Measurements from ENCODE around the gene ATM. TPM values are rescaled to one million over a fixed set of nuclear protein-coding genes. Genes with fewer than 3 reads are reported as not detected.
"Not testable (repeated sequence)": the region's sequence is repeated elsewhere in the genome, so short reads cannot be mapped to it uniquely, and the experiment has no call there.

ATM gene
- total RNA-seq, 1 donor from 2014 or later = 51.5 TPM

DNA sequence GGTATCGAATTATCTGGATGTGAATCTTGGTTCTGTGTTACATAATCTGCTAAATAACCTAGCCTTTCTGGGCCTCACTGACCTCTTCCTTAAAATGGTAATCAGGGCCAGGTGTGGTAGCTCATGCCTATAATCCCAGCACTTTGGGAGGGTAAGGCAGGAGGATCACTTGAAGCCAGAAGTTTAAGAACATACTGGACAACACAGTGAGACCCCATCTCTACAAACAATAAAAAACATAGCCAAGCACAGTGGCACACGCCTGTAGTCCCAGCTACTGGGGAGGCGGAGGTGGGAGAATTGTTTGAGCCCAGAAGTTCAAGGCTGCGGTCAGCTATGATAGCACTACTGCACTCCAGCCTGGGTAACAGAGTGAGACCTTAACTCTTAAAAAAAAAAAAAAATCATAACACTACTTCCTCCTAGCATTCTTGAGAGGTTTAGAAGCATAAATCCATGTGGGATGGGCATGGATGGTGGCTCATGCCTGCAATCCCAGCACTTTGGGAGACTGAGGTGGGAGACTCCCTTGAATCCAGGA lies 171.9 kb downstream of the ATM start:
- no peak for DNase-seq (ENCODE audit: low spot score)
- Mint-ChIP-seq H3K36me3 (ENCODE audit: low read depth, unreplicated experiment) (no peaks in the 10 kb centered on the region), H3K9me3 (ENCODE audit: unreplicated experiment) (no peaks in the 10 kb centered on the region), H3K27ac (ENCODE audit: unreplicated experiment) (no peak overlapping the region), H3K4me3 (ENCODE audit: unreplicated experiment) (no peak overlapping the region), H3K4me1 (ENCODE audit: unreplicated experiment) (peaks cover 3% of the 10 kb centered on the region), H3K27me3 (ENCODE audit: unreplicated experiment) (peaks cover 1% of the 10 kb centered on the region)
- TF ChIP-seq, protein P1, sequence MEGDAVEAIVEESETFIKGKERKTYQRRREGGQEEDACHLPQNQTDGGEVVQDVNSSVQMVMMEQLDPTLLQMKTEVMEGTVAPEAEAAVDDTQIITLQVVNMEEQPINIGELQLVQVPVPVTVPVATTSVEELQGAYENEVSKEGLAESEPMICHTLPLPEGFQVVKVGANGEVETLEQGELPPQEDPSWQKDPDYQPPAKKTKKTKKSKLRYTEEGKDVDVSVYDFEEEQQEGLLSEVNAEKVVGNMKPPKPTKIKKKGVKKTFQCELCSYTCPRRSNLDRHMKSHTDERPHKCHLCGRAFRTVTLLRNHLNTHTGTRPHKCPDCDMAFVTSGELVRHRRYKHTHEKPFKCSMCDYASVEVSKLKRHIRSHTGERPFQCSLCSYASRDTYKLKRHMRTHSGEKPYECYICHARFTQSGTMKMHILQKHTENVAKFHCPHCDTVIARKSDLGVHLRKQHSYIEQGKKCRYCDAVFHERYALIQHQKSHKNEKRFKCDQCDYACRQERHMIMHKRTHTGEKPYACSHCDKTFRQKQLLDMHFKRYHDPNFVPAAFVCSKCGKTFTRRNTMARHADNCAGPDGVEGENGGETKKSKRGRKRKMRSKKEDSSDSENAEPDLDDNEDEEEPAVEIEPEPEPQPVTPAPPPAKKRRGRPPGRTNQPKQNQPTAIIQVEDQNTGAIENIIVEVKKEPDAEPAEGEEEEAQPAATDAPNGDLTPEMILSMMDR (IDR thresholded peaks at IDR 0.05; ENCODE audit: unreplicated experiment) = no peak

DNA sequence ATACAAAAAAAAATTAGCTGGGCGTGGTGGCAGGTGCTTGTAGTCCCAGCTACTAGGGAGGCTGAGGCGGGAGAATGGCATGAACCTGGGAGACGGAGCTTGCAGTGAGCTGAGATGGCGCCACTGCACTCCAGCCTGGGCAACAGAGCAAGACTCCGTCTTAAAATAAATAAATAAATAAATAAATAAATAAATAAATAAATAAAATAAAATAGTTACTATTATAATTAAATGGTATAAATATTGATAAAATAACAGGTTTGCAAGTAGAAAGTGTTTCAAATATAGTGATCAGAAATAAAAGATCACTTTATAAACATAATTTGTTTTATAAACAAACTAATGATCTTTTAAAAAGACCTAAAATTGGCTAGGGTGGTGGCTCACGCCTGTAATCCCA lies 173.8 kb downstream of the ATM start:
- not testable (repeated sequence) for H3K36me3 Mint-ChIP-seq (ENCODE audit: low read depth, unreplicated experiment); H3K4me3 Mint-ChIP-seq (ENCODE audit: unreplicated experiment); DNase-seq (ENCODE audit: low spot score); H3K4me1 Mint-ChIP-seq (ENCODE audit: unreplicated experiment); H3K27me3 Mint-ChIP-seq (ENCODE audit: unreplicated experiment); H3K9me3 Mint-ChIP-seq (ENCODE audit: unreplicated experiment); H3K27ac Mint-ChIP-seq (ENCODE audit: unreplicated experiment)

DNA sequence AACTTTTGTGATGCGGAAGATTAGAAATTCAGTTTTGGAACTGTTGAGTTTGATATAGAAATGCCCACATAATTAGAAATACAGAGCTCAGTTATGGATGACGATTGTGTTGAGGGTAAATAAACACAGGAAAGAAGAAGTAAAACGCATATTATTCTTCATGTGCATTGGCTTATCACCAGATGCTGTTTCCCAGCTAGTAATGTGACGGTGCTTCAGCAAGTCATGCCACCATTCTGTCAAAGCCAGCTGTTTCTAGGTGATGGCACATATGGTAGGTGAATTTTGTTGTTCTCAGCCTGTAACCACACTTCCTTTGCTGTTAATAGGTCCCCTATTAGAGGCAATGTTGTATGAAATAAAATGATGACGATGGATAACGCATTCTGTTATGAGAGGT lies 175.6 kb downstream of the ATM start:
- no peaks in the 10 kb centered on the region for H3K9me3 Mint-ChIP-seq (ENCODE audit: unreplicated experiment)
- TF ChIP-seq, protein P1 (IDR thresholded peaks at IDR 0.05; ENCODE audit: unreplicated experiment) = no peak
- H3K27me3 Mint-ChIP-seq (ENCODE audit: unreplicated experiment) = peaks cover 1% of the 10 kb centered on the region
- H3K4me3 Mint-ChIP-seq (ENCODE audit: unreplicated experiment) = no peak overlapping the region
- no peaks in the 10 kb centered on the region for H3K4me1 Mint-ChIP-seq (ENCODE audit: unreplicated experiment)
- DNase-seq (ENCODE audit: low spot score) = no peak
- H3K36me3 Mint-ChIP-seq (ENCODE audit: low read depth, unreplicated experiment) = no peaks in the 10 kb centered on the region
- no peak overlapping the region for H3K27ac Mint-ChIP-seq (ENCODE audit: unreplicated experiment)

DNA sequence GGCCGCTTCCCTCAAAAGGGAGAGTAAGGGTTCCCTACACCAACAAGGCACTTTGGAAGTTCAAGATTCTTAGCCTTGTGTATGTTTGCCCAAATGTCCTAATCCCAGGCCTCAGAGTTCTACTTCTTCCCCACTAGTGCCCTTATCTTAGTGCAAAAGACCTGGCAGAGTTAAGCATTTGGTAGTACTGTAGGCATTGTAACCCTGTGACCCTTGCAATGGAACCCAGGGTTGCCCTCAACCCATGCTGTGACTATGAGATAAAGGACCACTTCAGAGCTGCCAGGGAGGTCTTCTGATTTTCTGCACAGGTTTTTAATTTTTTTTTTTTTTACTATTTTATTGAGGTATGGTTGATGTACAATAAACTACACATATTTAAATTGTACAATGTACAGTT lies 179.4 kb downstream of the ATM start:
- H3K4me3 Mint-ChIP-seq (ENCODE audit: unreplicated experiment) = no peak overlapping the region
- DNase-seq (ENCODE audit: low spot score) = no peak
- no peaks in the 10 kb centered on the region for H3K4me1 Mint-ChIP-seq (ENCODE audit: unreplicated experiment)
- no peaks in the 10 kb centered on the region for H3K9me3 Mint-ChIP-seq (ENCODE audit: unreplicated experiment)
- no peak overlapping the region for H3K27ac Mint-ChIP-seq (ENCODE audit: unreplicated experiment)
- peaks cover 3% of the 10 kb centered on the region for H3K27me3 Mint-ChIP-seq (ENCODE audit: unreplicated experiment)
- no peaks in the 10 kb centered on the region for H3K36me3 Mint-ChIP-seq (ENCODE audit: low read depth, unreplicated experiment)
- TF ChIP-seq, protein P1 (IDR thresholded peaks at IDR 0.05; ENCODE audit: unreplicated experiment) = no peak

GRCh38 chr11:108403052-108403451 lies 180.2 kb downstream of the ATM start:
- H3K27me3 Mint-ChIP-seq (ENCODE audit: unreplicated experiment) = peaks cover 2% of the 10 kb centered on the region
- H3K36me3 Mint-ChIP-seq (ENCODE audit: low read depth, unreplicated experiment) = no peaks in the 10 kb centered on the region
- no peak overlapping the region for H3K27ac Mint-ChIP-seq (ENCODE audit: unreplicated experiment)
- TF ChIP-seq, protein P1 (IDR thresholded peaks at IDR 0.05; ENCODE audit: unreplicated experiment) = no peak
- no peaks in the 10 kb centered on the region for H3K4me1 Mint-ChIP-seq (ENCODE audit: unreplicated experiment)
- no peak overlapping the region for H3K4me3 Mint-ChIP-seq (ENCODE audit: unreplicated experiment)
- no peaks in the 10 kb centered on the region for H3K9me3 Mint-ChIP-seq (ENCODE audit: unreplicated experiment)
- DNase-seq (ENCODE audit: low spot score) = no peak

Data from endothelial cell (in vitro differentiated cells).